DOHH2 (cell line): ENCODE measurements around the gene AP3B2.
A peak's percentile ranks its signal among the peaks of the same experiment; 100 is the strongest.

Source experiments
- H3F3A ChIP-seq: fragments of 200-600 bp; sonication (generic), shearing (Covaris generic); 2 replicates; pipeline ENCODE4 v1.6.0; 2016; ENCODE audit warnings: antibody characterized with exemption, mild to moderate bottlenecking; ENCODE audit not compliant: control insufficient read depth, insufficient read depth
- H3K27ac ChIP-seq: fragments of 200-600 bp; sonication (generic); 2 replicates; pipeline ENCODE4 v1.5.1; 2014; ENCODE audit warnings: low read depth, mild to moderate bottlenecking, low read length, moderate library complexity
- H3K27me3 ChIP-seq: fragments of 200-600 bp; sonication (generic); 2 replicates; pipeline ENCODE4 v1.6.1; 2014; ENCODE audit warnings: mild to moderate bottlenecking, low read length, mixed read lengths; ENCODE audit not compliant: control insufficient read depth
- H3K36me3 ChIP-seq: fragments of 200-600 bp; sonication (generic); 2 replicates; pipeline ENCODE4 v1.6.1; 2014; ENCODE audit warnings: mild to moderate bottlenecking, low read length, moderate library complexity, mixed read lengths; ENCODE audit not compliant: control insufficient read depth
- H3K4me1 ChIP-seq: fragments of 200-600 bp; sonication (generic); 2 replicates; pipeline ENCODE4 v1.6.1; 2014; ENCODE audit warnings: mild to moderate bottlenecking, low read length, mixed read lengths; ENCODE audit not compliant: control insufficient read depth
- H3K4me2 ChIP-seq: fragments of 200-600 bp; sonication (generic); 2 replicates; pipeline ENCODE4 v1.6.0; 2014; ENCODE audit warnings: mild to moderate bottlenecking, low read length, moderate library complexity
- H3K4me3 ChIP-seq: fragments of 200-600 bp; sonication (generic); 2 replicates; pipeline ENCODE4 v1.5.1; 2014; ENCODE audit warnings: mild to moderate bottlenecking, low read length, mixed read lengths
- H3K79me2 ChIP-seq: fragments of 200-600 bp; sonication (generic); 2 replicates; pipeline ENCODE4 v1.6.1; 2014; ENCODE audit warnings: mild to moderate bottlenecking, low read length, mixed read lengths; ENCODE audit not compliant: control insufficient read depth
- H3K9me2 ChIP-seq: fragments of 200-600 bp; sonication (generic); replicated peaks from 2 replicates; pipeline ENCODE4 v1.6.1; 2014; ENCODE audit warnings: mild to moderate bottlenecking, low read length, mixed read lengths; ENCODE audit not compliant: control insufficient read depth
- H3K9me3 ChIP-seq: fragments of 200-600 bp; sonication (generic); 2 replicates; pipeline ENCODE4 v1.6.1; 2014; ENCODE audit warnings: antibody characterized with exemption, low read length, mixed read lengths; ENCODE audit not compliant: control insufficient read depth, insufficient read depth
- H4K20me1 ChIP-seq: fragments of 200-600 bp; sonication (generic); 2 replicates; pipeline ENCODE4 v1.6.0; 2014; ENCODE audit warnings: low read depth, mild to moderate bottlenecking, antibody characterized with exemption, low read length, moderate library complexity; ENCODE audit not compliant: control insufficient read depth, insufficient read depth
- CTCF ChIP-seq: fragments of 200-600 bp; sonication (generic); IDR thresholded peaks from one replicate; pipeline ENCODE4 v1.5.1; 2014; ENCODE audit warnings: antibody characterized with exemption, mild to moderate bottlenecking, low read depth, low read length; ENCODE audit not compliant: poor library complexity, severe bottlenecking
- EZH2phosphoT487 ChIP-seq: fragments of 200-600 bp; sonication (generic); IDR thresholded peaks from 2 replicates; pipeline ENCODE4 v1.6.1; 2017; ENCODE audit warnings: borderline replicate concordance, mild to moderate bottlenecking, antibody characterized with exemption, low read length, moderate library complexity, mixed read lengths

Gene AP3B2

GRCh38 chr15:82681371-82681770 lies 28.3 kb downstream of the AP3B2 start:
- TF ChIP-seq EZH2phosphoT487 (no peak), CTCF (no peak)
- Histone ChIP-seq H3K9me3 (no peaks in the 10 kb centered on the region), H3K79me2 (no peaks in the 10 kb centered on the region), H3K4me3 (no peak overlapping the region), H3K27me3 (peaks cover 3% of the 10 kb centered on the region; the same call in 1 of the 2 replicates), H3K4me1 (no peaks in the 10 kb centered on the region), H3K36me3 (no peaks in the 10 kb centered on the region), H3F3A (no peaks in the 10 kb centered on the region), H3K27ac (no peak overlapping the region), H3K4me2 (no peak overlapping the region), H4K20me1 (no peaks in the 10 kb centered on the region), H3K9me2 (no peaks in the 10 kb centered on the region)

- Histone ChIP-seq H3K4me1 (no peaks in the 10 kb centered on the region), H3F3A (no peaks in the 10 kb centered on the region), H3K27me3 (peaks cover 2% of the 10 kb centered on the region; the same call in 1 of the 2 replicates), H4K20me1 (no peaks in the 10 kb centered on the region), H3K27ac (no peak overlapping the region), H3K9me2 (no peaks in the 10 kb centered on the region), H3K79me2 (no peaks in the 10 kb centered on the region), H3K9me3 (no peaks in the 10 kb centered on the region), H3K36me3 (no peaks in the 10 kb centered on the region), H3K4me3 (peak overlapping the region; percentile 60), H3K4me2 (peak overlapping the region; percentile 48)
- TF ChIP-seq EZH2phosphoT487, result no peak
- peak; percentile 16 for TF ChIP-seq CTCF
Observed at GRCh38 chr15:82680200-82681102, 29.2 kb downstream of the AP3B2 start.

- Histone ChIP-seq H3K27me3 (no peaks in the 10 kb centered on the region), H3K9me3 (no peaks in the 10 kb centered on the region), H3F3A (no peaks in the 10 kb centered on the region), H3K79me2 (no peaks in the 10 kb centered on the region), H3K27ac (no peak overlapping the region), H3K4me1 (no peaks in the 10 kb centered on the region), H3K4me3 (no peak overlapping the region), H3K4me2 (no peak overlapping the region), H3K9me2 (no peaks in the 10 kb centered on the region), H3K36me3 (no peaks in the 10 kb centered on the region), H4K20me1 (no peaks in the 10 kb centered on the region)
- TF ChIP-seq CTCF, result no peak
- no peak for TF ChIP-seq EZH2phosphoT487
Observed at GRCh38 chr15:82679626-82680199, 30.0 kb downstream of the AP3B2 start.
